ENCODE results near the gene ETV6.

DNA sequence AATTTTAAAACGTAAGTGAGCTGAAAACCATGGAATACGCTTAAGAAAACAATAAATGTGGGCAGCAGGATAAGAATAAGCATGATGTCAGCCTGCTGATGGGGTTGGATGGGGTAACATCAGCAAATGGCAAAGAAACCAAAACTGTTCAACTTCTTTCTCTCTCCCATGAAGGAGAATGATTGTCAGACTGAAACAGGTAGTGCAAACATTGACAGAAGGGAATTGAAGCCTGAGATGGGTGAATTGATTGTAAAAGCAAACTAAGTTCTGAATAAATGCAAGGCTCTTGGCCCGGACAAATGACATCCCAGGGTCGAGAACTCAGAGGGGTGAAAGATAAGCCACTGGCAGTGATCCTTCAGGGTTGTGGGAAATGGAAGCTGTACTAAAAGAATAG, 182.6 kb downstream of the ETV6 start:
- TF ChIP-seq, protein P1, sequence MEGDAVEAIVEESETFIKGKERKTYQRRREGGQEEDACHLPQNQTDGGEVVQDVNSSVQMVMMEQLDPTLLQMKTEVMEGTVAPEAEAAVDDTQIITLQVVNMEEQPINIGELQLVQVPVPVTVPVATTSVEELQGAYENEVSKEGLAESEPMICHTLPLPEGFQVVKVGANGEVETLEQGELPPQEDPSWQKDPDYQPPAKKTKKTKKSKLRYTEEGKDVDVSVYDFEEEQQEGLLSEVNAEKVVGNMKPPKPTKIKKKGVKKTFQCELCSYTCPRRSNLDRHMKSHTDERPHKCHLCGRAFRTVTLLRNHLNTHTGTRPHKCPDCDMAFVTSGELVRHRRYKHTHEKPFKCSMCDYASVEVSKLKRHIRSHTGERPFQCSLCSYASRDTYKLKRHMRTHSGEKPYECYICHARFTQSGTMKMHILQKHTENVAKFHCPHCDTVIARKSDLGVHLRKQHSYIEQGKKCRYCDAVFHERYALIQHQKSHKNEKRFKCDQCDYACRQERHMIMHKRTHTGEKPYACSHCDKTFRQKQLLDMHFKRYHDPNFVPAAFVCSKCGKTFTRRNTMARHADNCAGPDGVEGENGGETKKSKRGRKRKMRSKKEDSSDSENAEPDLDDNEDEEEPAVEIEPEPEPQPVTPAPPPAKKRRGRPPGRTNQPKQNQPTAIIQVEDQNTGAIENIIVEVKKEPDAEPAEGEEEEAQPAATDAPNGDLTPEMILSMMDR (conservative IDR thresholded peaks at IDR 0.05; ENCODE audit: low read length): no peak
- TF ChIP-seq EZH2phosphoT487 (IDR thresholded peaks at IDR 0.05; ENCODE audit: borderline replicate concordance): no peak
